GM21390 (cell line): ENCODE data around the gene GABPA.
A peak's percentile ranks its signal among the peaks of the same experiment; 100 is the strongest.
"Not testable (repeated sequence)": the region's sequence is repeated elsewhere in the genome, so short reads cannot be mapped to it uniquely, and the experiment has no call there.

ENCODE experiments used
- ATAC-seq: cut with Tn5 transposase; IDR thresholded peaks from one replicate; pipeline ENCODE4 v1.9.1; 2021; ENCODE audit not compliant: unreplicated experiment

GABPA gene

DNA sequence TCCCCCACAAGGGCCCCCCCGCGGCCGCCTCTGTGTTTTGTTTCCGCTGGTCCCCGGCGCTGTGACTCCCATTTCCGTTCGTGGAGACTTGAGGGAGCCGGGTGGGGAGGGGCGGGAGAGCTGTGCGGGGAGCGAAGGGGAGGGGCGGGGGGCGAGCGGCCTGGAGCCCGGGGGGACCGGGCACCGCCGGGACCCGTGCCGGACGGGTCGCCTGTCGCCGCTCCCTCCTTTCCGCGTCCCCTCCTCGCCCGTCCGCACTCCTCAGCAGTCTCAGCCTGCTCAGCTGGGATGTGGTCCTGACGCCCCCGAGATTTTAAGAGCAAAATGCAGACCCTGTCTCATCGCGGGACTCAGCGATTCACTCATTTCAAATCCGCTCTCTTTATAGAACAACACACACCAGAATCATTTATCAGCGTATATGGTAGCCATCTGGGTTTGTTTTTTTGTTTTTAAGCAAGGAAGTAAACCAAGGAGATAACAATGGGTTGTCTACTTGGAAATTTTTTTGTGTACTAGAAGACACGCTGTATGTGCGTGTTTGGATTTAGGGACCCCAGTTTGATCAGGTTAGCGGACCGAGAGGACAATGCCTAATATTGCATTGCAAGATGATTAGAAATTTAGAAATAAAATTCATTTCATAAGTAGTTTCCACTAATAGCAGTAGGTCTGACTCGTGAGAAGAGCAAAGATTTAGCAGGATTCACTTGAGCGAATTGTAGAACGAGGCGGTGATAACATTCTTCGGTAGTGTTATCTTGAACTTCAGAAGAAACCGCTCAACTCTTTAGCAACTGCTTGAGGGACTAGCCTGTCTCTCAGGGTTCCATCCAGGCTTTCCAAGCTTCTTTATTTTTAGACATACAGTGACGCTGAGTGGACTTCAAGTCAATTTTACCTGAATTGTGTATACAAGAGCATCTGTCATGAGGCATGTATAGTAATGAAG, 1.1 kb downstream of the GABPA start:
- ATAC-seq: peak; percentile 8

DNA sequence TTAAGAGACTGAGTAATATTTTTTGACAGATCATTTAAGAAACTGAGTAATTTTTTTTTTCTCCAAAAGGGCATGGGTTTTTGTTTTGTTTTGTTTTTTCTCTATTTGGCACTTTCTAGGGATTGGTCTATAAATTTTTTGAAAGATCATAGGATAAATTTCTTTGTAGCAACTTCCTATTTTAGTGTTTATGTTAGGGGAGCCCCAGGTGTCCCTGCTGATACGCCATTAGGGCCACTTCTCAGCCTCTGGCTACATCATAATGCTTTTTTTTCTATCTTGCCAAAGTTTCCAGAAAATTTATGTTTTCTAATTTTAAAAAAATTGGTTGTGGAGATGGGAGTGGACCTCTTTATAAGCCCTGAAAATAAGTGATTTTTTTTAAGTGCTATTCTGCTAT, 2.6 kb downstream of the GABPA start:
- no peak for ATAC-seq

DNA sequence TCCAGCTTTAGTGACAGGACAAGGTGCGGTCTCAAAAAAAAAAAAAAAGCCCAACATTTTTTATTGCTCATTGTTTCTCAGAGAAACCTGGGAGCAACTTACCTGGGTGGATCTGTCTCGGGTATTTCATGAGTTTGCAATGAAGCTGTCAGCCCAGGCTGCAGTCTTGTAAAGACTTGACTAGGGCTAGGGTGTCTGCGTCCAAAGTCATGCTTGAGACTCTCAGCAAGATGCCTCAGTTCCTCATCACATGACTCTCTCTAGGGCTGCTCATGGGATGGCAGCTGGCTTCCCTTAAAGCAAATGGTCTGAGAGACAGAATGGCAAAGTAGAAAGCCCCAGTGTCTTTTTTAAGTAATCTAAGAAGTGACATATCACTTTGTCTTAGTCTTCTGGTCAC, 8.1 kb downstream of the GABPA start:
- no peak for ATAC-seq

DNA sequence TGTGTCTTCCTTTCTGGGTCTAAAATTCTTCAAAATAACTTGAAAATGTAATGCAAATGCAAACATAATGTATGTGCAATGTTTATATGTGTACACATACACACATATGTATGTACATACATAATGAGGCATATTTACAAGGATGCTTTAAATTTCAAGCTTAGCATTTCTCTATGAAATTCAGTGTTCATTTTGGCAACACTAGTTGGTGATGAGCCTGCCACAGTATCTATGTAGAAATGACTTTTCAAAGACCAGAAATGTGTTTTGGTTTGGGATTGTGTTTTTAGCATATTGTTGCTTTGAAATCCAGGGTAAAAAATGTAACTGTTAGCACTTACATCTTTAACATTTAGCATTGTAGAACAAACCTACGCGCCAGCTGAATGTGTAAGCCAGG, 10.1 kb downstream of the GABPA start:
- no peak for ATAC-seq

DNA sequence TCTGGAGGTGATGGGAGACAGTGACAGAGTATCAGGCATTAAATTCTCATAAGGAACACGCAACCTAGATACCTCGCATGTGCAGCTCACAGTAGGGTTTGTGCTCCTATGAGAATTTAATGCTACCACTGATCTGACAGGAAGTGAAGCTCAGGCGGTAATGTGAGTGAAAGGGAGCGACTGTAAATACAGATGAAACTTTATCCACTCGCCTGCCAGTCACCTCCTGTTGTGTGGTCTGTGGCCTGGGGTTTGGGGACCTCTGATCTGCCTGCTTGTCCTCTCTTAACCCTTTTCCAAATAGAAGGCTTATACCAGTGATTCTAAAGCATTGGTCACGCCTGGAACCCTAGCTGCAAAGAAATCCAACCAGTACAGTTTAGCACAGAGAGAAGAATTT, 15.3 kb downstream of the GABPA start:
- no peak for ATAC-seq

DNA sequence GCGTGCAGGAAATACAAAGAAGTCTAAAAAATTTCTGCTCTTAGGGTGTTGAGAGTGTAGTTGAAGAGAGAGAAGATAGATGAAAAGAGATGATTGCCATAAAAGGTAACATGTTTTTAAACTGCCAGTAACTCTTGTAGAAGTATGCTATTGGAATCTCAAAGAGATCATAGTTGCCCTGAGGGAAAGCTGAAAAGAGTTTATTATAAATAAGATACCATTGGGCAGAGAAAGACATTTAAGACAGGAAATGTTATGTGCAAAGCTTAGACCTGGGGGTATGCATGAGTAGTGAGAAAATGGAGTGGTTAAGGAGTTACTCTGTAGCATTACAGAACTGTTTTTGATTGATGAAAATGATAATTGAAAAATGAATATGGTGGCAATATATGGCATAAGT, 17.6 kb downstream of the GABPA start:
- no peak for ATAC-seq

DNA sequence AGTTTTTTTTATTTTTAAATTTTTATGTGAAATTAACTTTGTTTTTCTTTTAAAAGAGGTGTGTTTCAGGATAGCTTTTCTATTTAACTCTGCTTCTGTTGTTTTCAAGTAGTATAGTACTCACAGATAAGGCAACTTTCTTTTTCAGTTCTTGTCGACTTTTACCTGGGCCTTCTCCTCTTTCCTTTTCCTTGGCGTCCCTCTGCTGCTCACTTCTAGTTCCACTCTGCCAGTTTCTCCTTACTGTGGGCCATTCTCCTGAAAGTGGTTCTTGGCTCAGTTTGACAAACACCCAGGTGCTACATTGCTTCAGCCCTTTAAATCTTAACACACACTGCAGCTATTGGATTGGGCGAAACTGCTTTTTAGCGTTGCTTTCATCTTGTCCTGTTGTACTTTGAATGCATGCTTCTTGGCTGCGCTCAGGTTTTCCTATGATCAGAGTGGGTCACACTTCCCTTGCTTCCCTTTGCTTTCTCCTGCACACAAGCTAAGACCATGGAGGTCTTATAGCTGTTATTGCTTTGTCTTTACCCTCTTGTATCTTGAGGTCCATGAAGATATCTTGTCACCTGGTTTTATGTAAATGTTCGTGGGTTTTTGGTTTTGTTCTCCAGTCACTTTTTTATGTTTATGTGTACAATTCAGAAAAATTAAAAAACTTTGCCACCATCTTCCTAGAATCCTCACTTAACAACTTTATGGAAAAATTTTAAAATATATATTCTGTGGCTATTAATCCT, 21.6 kb downstream of the GABPA start:
- no peak for ATAC-seq

DNA sequence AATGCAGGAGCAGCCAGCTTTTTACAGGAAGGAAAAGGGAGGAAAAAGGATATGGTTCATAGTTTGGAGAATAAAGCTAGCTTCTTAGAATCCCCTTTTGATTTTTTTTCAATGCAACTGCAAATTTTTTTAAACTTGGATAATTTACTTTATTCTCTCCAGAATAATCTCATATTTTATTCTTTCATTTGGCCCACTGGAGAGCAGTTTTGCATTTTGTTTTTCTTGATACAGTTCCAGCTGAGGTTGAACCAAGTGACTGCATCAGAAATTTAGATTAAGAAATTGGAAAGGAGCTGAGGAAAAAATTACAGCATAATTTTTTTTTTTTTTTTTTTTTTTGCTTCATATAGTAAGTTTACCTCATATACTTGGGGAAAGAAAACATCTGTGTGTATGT, 22.8 kb downstream of the GABPA start:
- no peak for ATAC-seq

DNA sequence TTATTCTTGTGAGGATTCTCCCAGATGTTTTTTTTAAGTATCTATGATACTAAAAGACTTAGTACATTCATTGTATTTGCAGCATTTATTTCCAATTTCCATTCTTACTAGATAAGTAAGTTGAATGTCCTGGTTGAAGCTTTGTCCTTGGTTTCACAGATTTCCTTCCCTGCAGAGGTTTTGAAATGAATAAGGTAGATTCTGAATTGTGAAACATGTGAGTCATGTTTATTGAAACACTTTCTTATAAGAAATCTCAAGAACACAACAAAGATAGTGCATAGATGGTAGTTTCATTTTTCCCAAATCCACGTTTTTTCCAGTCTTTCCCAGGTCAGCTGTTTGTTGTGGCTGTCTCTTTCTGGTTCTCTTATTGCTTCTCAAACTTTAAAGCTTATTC, 24.8 kb downstream of the GABPA start:
- no peak for ATAC-seq

DNA sequence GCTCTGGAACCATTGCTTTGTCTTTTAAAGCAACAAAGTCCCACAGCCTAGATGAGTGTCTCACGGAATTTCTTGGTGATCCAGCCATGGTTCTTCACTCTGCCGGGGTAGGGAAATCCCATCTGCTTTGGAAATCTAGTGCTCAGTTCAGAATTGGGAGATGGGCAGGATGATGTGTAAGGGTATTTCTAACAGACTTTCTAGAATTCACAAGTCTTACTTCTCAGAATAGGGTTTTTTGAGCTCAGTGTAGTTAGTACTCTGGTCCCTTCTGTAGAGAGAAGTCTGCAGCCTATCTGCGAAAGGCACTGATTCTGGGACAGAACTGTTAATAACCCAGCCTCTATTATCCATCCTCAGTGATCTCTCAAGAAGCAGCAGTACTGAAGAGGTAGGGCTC, 25.3 kb downstream of the GABPA start:
- ATAC-seq: no peak

DNA sequence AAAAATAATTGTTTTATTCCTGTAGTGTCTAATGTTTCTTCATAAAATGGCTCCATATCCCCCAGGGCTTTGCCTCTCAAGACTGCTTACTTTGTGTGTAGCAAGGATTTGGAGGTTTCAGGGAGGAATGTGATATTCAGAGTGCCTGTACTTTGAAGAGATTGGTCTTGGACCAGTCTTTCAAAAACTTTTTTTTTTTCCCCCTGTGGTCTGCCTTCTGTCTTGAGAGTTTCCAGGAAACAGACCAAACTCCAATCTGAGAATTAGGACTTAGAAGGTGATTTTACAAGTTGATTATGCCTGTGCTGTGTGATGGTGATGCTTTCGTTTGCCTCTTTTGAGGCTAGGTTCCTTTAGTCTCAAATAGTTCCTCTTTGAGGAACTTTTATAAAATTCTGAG, 25.9 kb downstream of the GABPA start:
- ATAC-seq: no peak

DNA sequence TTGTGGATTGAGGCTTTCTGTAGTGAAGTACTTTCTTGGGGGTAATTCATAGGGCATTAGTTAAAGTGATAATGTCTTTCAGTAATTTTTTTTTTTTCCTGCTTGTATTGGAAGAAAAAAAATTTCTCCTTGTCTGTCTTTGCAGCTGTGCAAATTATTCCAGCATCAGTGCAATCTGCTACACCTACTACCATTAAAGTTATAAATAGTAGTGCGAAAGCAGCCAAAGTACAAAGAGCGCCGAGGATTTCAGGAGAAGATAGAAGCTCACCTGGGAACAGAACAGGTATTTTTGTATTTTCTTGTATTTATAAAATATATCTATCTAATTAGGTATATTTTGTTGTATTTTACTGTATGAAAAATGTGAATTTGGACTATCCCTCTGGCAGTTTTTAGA, 29.3 kb downstream of the GABPA start:
- no peak for ATAC-seq

DNA sequence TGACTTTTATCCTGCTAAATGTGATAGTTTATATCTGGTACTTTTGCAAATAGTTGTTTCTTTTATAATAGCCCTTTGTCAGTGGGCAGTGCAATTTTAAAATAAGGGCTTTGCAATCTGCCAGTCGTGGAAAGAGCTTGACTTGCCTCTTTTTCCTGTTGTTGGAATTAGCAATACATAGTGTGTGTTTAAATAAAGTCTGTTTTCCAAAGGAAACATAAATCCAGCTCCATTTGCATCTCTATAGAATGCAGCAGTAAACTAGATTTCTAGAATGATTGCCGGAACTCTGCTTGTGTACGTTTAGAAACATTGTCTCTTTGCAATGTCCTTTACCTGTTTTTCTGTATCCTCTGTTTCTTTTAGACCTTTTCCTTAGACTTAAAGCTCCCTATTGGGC, 33.1 kb downstream of the GABPA start:
- no peak for ATAC-seq

DNA sequence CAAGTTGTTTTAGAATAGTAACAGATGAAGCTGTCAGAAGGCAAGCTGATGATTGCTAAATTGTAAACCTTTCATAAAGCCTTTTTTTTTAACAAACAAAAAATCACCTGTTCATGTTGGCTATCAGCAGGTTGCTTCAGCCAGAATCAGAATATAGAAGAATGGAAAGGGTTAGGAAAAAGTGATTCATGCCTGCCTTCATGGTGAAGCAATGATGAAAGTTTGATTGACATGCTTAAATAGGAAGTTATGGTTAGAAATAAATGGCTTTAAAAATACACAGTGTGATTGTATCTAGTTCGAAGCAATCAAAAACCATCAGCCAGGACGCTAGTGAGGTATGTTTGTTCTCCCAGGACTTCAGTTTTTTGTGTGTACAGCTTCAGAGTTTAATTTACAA, 37.9 kb downstream of the GABPA start:
- ATAC-seq: no peak

DNA sequence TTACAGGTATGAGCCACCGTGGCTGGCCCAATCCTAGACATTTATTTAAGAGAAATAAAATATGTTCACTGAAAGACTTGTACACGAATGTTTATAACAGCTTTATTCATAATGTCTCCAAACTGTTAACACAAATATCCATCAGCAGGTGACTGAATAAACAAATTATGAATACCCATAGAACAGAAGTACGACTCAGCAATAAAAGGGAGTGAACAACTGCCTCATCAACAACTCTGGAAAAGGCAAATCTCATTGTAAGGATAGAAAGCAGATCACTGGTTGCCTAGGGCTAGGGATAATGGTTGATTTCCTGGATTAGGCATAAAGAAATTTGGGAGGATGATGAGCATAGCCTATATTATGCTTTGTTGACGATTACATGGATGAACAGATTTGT, 41.7 kb downstream of the GABPA start:
- ATAC-seq: no peak

DNA sequence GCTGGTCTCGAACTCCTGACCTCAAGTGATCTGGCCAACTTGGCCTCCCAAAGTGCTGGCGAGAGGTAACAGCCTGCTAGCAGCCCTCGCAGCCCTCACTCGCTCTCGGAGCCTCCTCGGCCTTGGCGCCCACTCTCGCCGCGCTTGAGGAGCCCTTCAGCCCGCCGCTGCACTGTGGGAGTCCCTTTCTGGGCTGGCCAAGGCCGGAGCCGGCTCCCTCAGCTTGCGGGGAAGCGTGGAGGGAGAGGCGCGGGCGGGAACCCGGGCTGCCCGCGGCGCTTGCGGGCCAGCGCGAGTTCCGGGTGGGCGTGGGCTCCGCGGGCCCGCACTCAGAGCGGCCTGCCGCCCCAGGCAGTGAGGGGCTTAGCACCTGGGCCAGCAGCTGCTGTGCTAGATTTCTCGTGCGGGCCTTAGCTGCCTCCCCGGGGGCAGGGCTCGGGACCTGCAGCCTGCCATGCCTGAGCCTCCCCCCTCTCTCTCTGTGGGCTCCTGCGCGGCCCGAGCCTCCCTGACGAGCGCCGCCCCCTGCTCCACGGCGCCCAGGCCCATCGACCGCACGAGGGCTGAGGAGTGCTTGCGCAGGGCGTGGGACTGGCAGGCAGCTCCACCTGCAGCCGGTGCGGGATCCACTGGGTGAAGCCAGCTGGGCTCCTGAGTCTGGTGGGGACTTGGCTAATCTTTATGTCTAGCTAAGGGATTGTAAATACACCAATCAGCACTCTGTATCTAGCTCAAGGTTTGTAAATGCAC, 43.5 kb downstream of the GABPA start:
- not testable (repeated sequence) for ATAC-seq

DNA sequence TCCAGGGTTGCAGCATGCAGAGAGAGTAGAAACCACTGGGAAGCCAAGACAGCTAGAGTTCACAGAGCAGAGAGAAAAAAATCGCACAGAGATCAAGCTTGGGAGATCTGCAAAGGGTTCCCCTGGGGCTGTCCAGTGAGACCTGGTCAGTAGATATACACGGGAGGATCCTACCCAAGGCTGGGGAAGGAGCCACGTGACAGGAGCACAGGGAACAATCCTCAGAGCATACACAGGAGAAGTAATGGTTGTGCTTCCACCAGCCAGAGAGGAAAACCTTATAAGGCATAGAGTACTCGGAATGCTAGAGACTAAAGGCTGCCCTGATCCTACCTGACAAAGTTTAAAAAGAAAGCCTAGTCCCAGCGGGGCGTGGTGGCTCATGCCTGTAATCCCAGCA, 53.9 kb downstream of the GABPA start:
- no peak for ATAC-seq

DNA sequence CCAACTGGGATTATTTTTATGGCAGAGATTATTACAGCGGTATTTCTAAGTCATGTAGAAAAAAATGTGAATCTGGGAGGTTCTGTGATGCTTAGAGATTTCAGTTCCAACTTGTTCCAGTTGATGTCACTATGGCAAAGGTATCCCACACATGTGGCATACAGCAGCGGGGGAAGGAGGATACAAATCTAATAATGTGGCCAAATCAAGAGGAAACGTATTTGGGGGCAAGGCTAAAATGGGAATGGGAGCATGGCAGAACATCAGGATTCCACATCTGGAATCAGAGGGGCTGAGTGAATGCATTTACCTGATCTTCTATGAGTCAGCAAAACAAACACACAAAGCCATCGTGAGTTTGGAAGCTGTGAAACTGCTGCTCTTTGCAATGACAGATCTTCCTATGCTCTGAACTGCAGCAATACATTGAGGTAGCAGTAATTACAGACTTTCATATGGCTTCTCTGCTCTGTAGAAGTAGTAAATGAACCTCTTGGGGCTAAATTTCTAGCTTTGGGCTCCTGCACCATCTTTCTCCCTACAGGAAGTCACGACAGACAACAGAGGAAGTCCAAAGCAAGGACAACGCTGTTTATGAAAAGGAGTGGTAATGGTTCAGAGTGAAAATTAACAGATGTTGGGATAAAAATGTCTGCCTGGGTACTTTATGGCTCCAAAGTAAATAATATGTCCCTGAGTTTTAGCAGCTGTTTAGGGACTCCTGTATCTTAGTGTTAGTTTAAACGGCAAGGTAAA, 55.5 kb downstream of the GABPA start:
- ATAC-seq: peak; percentile 68

DNA sequence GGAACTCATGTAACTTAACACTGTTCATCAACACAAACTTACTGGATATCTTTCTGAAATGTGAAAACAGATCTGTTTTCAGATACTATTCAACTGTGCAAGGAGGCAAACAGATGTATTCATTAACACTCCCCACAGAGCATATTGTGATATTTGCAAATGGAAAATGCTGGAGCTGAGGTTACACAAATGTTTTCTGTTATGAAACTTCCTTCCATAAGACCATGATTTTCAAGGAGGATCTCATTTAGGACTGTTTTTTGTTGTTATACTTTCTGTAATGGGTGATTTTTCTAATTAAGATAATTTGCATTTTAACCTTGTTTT, 56.1 kb downstream of the GABPA start:
- ATAC-seq: peak; percentile 8

DNA sequence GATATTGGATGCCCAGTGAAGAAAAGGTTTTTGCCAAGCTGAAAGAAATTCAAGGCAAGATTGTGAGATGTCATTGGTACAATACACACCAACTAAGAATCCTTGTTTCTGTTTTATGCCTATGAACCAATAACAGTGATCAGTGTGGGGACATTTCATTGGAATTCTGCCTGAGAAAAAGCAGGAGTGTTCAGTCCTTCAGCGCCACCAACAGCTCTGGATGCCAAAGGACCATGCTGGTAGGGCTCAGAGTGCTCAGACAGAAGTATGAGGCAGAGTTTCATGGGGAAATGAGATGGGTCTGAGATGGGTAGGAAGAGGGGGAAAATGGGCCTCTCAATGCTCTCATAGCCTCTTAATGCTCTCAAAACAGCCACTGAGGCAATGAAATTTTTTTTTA, 56.5 kb downstream of the GABPA start:
- no peak for ATAC-seq
